Left forelimb (tissue), 1 donor: ENCODE results near the gene SMYD4.
"Not testable (repeated sequence)": the region's sequence is repeated elsewhere in the genome, so short reads cannot be mapped to it uniquely, and the experiment has no call there.

ENCODE experiments used
- DNase-seq: peaks from one replicate; pipeline ENCODE4 v3.0.0-alpha.2; 2018; ENCODE audit warnings: low spot score

The SMYD4 gene, protein sequence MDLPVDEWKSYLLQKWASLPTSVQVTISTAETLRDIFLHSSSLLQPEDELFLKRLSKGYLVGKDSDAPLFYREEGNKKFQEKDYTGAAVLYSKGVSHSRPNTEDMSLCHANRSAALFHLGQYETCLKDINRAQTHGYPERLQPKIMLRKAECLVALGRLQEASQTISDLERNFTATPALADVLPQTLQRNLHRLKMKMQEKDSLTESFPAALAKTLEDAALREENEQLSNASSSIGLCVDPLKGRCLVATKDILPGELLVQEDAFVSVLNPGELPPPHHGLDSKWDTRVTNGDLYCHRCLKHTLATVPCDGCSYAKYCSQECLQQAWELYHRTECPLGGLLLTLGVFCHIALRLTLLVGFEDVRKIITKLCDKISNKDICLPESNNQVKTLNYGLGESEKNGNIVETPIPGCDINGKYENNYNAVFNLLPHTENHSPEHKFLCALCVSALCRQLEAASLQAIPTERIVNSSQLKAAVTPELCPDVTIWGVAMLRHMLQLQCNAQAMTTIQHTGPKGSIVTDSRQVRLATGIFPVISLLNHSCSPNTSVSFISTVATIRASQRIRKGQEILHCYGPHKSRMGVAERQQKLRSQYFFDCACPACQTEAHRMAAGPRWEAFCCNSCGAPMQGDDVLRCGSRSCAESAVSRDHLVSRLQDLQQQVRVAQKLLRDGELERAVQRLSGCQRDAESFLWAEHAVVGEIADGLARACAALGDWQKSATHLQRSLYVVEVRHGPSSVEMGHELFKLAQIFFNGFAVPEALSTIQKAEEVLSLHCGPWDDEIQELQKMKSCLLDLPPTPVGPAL

GRCh38 chr17:1829592-1830257 is at the start of gene SMYD4, which contains the start of gene RPA1:
Gene SMYD4 (minus strand): TSS chr17:1829902. CDS start chr17:1827994, 1,908 bp downstream.
Gene RPA1 (plus strand): TSS chr17:1830005. CDS start chr17:1830094, 89 bp downstream.
- DNase-seq: peak; percentile 94

- no peak for DNase-seq
These were observed 48.9 kb upstream of the SMYD4 start for GRCh38 chr17:1878419-1879121.

GRCh38 chr17:1875597-1875996 is 45.9 kb upstream of the SMYD4 start:
- no peak for DNase-seq

DNA sequence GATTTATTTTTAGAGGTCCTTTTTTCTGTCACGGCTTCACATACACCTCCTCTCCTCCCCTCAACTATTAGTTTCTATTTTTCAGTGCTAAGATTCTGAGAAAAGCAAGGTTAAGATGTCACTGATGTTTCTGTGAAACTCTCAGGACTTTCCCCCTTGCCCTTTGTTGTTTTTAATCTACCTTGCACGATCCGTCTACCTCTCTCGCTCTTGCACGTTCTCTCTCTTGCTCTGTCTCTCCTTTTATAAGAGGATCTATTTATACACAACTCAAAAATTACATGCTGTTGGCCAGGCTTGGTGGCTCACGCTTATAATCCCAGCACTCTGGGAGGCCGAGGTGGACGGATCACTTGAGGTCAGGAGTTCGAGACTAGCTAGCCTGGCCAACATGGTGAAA is 43.7 kb upstream of the SMYD4 start:
- DNase-seq: no peak

- DNase-seq: no peak
These were observed 43.3 kb upstream of the SMYD4 start for GRCh38 chr17:1872976-1873375.

DNA sequence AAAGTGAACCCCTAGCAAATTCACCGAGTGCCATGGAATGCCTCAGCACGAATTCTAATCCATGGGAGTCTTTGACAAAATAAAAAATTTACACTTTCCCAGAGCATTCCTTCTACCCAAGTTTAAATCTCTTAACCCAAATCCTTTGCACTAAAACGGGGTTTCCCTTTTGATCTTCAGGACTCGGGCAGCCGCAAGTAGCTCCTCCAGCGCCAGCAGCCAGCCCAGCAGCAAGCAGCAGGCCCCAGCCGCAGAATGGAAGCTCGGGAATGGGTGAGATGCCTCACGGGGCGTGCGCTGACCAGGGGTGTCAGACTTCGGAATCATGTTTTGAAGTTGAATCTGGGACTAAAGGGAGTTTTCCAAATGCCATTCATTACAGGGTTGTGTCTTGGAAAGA is 42.6 kb upstream of the SMYD4 start:
- DNase-seq: no peak

DNA sequence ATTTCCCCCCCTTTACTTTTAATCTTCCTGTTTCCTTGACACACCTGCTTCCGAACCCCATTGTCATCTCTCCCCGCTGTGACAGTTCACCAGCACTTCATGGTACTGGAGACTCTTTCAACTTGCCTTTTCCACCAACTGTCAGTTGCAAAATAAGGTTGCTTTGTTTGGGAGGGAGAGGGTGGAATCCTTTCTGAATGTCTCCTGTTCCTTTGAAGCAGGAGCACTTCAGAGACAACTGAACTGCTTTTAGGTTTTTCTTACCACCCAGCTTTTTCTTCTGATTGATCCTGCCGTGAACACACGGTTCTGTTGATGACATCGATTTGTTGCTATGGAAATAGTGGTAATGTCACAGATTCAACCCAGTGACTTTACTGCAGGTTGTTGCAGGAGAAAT is 42.1 kb upstream of the SMYD4 start:
- DNase-seq: no peak

DNA sequence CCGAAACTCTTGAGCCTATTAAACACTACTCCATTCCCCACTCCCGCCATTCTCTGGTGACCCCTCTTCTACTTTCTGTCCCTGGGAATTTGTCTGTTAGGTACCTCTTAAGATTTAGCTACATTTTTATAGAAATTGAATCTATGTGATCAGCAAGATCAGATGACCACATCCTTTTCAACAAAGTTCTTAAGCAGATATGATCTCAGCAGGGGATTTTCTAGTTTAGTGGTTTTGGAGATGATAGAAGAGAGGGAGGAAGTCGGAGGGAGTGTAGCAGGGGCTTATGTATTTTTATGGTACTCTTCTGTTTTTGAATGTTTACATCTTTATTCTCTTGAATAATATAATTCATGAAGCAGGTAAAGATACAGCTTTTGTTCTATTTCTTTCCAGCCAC is 40.9 kb upstream of the SMYD4 start:
- DNase-seq: no peak

GRCh38 chr17:1868090-1868489 is 38.4 kb upstream of the SMYD4 start:
- DNase-seq: no peak

DNA sequence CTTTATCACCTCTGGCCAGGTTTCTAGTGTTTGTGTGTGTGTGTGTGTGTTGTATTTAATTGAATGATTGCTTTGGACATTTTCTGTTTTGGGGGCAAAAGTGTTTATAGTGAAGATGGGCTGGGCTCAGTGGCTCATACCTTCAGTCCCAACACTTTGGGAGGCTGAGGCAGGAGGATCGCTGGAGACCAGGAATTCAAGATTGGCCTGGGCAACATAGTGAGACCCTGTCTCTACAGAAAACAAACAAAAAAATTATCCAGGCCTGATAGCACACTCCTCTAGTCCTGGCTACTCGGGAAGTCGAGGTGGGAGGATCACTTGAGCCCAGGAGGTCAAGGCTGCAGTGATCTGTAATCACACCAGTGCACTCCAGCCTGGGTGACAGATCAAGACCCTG is 37.6 kb upstream of the SMYD4 start:
- DNase-seq: no peak

DNA sequence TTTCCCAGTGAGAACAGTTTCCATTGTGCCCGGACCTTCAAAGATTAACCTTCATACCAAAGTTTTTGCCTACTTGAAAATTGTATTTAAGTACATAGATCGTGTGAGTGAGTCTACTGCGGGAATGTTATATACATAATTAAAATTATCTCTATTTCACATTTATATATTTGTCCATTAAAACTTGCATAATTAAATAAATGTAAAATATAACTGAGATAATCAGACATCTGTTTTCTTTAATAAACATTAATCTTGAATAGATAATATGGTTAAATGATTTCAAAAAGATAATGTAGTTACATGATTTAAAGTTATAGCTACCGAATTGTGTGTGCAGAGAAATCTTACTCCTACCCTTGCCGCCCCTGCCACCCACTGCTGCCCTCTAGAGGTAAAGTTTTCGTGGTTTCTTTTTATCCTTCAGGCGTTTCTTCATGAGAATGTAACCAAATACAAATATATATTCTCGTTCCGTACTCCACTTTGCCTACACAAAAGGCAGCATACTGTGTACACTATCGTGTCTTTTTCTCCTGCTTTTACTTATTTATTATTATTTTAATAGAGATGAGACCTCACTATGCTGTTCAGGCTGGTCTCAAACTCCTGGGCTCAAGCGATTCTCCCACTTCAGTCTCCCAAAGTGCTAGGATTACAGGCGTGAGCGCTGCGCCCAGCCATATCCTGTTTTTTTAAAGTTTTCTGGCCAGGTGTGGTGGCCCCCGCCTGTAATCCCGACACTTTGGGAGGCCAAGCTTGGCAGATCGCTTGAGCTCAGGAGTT is 35.7 kb upstream of the SMYD4 start:
- no peak for DNase-seq

GRCh38 chr17:1861391-1862010 is 31.8 kb upstream of the SMYD4 start:
- no peak for DNase-seq

DNA sequence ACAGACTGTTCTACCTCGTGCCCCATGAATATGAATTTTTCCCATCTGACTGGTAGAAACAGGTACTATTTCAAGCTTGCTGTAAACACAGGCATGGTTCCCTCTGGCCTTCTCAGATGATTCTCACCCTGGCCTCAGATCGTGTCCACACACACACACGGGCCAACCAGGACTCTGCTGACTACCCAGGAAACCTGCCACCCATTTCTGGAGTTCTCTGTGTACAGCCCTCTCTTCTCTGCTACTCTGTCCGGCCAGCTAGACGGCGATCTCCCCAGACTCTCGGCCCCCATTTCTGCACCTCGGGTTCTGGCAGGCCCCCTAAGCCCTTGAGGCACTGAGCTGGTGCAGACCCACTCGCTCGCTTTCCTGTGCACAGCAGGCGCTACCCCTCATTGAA is 31.3 kb upstream of the SMYD4 start:
- no peak for DNase-seq

- not testable (repeated sequence) for DNase-seq
These were observed 26.8 kb upstream of the SMYD4 start for GRCh38 chr17:1856462-1856861.

DNA sequence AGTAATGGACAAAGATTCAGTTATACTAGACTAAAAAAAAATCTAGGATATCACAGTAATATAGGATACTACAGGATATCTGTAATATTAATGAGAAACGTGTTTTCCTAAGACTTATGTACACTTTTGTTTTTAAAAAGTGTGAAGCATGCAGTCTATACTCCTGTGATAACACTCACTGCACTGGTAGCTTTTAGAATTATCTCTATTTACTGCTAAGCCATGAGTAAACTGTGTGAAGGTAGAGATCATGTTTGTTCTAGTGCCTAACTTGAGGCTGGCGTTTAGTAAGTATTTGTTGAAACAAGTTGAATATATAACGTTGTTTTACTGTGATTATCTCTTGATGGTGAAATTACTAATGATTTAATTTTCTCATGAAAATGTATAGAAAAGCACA is 24.0 kb upstream of the SMYD4 start:
- DNase-seq: no peak

- no peak for DNase-seq
These were observed 22.6 kb upstream of the SMYD4 start for GRCh38 chr17:1852327-1852726.

- no peak for DNase-seq
These were observed 17.5 kb upstream of the SMYD4 start for GRCh38 chr17:1847191-1847590.

DNA sequence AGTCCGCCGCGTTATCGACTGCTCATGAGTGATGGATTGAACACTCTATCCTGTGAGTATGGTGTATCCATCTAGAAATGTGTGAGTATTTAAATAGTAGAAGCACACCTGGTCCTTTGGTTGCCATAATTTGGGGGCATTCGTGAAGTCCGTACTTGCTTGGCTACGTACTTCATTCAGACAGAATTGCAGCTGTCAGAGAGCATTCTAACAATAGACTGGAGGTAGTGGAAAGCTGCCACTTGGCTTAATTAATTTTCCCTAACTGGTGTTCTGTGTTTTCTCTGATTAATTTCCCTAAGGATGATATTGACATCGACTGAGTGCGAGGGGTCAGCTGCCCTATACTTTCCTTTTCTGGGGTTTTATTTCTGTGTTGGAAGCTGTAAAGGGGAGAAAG is 14.2 kb upstream of the SMYD4 start:
- no peak for DNase-seq

DNA sequence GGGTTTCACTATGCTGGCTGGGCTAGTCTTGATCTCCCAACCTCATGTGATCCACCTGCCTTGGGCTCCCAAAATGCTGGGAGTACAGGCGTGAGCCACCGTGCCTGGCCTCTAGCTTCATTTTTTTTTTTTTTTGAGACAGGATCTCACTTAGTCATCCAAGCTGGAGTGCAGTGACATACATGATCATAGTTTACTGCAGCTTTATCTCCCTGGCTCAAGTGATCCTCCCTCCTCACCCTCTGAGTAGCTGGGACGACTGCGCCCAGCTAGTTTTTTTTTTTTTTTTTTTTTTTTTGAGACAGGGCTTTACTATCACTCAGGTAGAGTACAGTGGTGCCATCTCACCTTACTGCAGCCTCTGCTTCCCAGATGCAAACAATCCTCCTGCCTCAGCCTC is 9.8 kb upstream of the SMYD4 start:
- no peak for DNase-seq

GRCh38 chr17:1834380-1835149 is 4.9 kb upstream of the SMYD4 start:
- DNase-seq: no peak
